ENCODE results near the gene CASP12.

CASP12 gene

DNA sequence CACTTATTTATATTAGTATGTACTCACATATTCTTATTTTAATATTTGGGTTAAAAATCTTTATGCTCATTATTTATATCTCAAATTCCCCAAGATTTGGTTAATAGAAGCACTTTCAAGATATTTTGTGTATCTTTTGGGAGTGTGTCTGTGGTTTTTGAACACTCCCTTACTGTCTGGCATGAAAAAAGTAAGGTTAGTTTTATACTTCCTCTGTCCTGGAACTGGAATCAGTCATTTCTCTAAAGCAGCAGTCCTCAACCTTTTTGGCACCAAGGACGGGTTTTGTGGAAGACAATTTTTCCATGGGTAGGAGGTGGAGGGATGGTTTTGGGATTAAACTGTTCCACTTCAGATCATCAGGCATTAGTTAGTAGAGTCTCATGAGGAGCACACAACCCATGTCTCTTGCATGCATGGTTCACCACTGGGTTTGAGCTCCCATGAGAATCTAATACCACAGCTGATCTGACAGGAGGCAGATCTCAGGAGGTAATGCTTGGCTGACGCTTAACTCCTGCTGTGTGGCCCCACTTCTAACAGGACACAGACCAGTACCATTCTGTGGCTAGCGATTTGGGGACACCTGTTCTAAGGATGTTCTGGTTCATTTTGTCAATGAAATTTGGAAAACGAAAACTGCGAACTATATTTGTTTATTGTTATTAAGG, 60.2 kb downstream of the CASP12 start:
- Histone ChIP-seq H3K27me3 (ENCODE audit: control insufficient read depth, insufficient read depth, low read length) (no peaks in the 10 kb centered on the region), H3K4me2 (ENCODE audit: low read length) (no peak overlapping the region), H3K27ac (no peak overlapping the region), H3K9ac (no peak overlapping the region), H3K79me2 (no peaks in the 10 kb centered on the region), H3K36me3 (ENCODE audit: control insufficient read depth, insufficient read depth, low read length) (no peaks in the 10 kb centered on the region), H2AFZ (no peak overlapping the region), H3K4me1 (no peaks in the 10 kb centered on the region), H3K4me3 (ENCODE audit: low read depth, low read length) (no peak overlapping the region), H3K9me3 (ENCODE audit: control insufficient read depth, low read length) (no peaks in the 10 kb centered on the region)
- TF ChIP-seq, protein P1, sequence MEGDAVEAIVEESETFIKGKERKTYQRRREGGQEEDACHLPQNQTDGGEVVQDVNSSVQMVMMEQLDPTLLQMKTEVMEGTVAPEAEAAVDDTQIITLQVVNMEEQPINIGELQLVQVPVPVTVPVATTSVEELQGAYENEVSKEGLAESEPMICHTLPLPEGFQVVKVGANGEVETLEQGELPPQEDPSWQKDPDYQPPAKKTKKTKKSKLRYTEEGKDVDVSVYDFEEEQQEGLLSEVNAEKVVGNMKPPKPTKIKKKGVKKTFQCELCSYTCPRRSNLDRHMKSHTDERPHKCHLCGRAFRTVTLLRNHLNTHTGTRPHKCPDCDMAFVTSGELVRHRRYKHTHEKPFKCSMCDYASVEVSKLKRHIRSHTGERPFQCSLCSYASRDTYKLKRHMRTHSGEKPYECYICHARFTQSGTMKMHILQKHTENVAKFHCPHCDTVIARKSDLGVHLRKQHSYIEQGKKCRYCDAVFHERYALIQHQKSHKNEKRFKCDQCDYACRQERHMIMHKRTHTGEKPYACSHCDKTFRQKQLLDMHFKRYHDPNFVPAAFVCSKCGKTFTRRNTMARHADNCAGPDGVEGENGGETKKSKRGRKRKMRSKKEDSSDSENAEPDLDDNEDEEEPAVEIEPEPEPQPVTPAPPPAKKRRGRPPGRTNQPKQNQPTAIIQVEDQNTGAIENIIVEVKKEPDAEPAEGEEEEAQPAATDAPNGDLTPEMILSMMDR (IDR thresholded peaks at IDR 0.05), result no peak

DNA sequence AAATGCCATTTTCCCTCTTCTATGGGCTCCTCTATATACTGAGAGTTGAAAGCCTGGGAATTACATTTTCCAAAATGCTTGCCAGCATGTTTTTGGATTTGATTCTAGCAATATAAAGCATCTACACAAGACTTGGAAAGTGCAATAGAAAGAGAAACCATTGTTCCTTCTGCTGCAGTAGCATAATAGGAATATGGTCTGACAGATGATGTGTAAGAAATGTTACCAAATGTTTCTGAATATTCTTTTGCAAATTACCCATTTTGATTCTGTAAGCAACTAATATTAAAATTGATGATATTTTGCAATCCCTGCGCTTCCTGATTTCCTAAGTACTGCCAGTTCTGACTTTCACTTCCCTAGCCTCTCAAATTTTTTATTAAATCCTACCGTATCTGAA, 61.6 kb downstream of the CASP12 start:
- no peaks in the 10 kb centered on the region for H3K9me3 ChIP-seq (ENCODE audit: control insufficient read depth, low read length)

More for the DNA sequence above, 61.6 kb downstream of the CASP12 start:
- Histone ChIP-seq H3K4me3 (ENCODE audit: low read depth, low read length) (no peak overlapping the region), H3K4me1 (no peaks in the 10 kb centered on the region), H3K36me3 (ENCODE audit: control insufficient read depth, insufficient read depth, low read length) (no peaks in the 10 kb centered on the region), H3K79me2 (no peaks in the 10 kb centered on the region), H3K9ac (no peak overlapping the region), H3K4me2 (ENCODE audit: low read length) (no peak overlapping the region), H3K27ac (no peak overlapping the region), H2AFZ (no peak overlapping the region), H3K27me3 (ENCODE audit: control insufficient read depth, insufficient read depth, low read length) (no peaks in the 10 kb centered on the region)
- TF ChIP-seq, protein P1 (IDR thresholded peaks at IDR 0.05), result no peak

Data from parathyroid adenoma (tissue), 2 donors.